NAMALWA (cell line): ENCODE data around the gene TNFRSF21.

Experiments used
- DNase-seq: peaks from one replicate; pipeline ENCODE4 v3.0.0-alpha.2; 2015; ENCODE audit warnings: low spot score

TNFRSF21 gene

DNA sequence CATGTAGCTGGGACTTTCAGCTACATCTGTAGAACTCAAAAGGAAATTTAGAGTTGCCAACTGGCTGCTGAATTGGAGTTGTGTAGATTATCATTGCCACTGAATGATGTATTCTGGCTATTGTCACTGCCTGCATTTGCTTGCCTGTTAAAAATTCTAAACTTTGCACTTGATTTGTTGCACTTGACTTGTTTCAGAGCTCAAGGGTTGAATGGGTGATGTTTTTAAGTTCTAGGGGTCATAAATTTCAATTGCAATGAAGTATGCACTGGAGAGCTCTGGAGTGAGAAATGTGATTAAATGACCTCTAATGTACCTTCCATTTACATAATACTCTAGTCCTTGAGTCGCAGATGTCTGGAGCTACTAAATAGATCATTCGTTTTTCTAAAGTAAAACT is 102.4 kb downstream of the TNFRSF21 start:
- DNase-seq = no peak

DNA sequence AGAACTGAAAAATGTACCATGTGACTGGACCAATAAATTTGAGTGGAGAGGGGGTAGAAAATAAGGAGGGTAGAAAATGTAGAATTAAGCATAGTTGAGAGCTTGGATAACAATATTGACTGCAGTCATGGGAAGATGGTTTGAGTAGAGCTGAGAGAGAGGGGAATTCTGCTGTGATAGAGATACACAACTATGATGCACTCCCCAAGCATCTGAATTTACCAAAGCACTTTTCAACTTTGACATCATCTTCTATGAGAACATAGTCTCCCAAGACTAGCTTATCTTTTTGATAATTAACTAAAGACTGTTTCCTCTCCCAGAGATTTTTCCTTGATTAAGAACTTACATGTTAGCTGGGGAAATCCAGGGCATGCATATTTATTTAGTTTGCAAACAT is 103.1 kb downstream of the TNFRSF21 start:
- no peak for DNase-seq

DNA sequence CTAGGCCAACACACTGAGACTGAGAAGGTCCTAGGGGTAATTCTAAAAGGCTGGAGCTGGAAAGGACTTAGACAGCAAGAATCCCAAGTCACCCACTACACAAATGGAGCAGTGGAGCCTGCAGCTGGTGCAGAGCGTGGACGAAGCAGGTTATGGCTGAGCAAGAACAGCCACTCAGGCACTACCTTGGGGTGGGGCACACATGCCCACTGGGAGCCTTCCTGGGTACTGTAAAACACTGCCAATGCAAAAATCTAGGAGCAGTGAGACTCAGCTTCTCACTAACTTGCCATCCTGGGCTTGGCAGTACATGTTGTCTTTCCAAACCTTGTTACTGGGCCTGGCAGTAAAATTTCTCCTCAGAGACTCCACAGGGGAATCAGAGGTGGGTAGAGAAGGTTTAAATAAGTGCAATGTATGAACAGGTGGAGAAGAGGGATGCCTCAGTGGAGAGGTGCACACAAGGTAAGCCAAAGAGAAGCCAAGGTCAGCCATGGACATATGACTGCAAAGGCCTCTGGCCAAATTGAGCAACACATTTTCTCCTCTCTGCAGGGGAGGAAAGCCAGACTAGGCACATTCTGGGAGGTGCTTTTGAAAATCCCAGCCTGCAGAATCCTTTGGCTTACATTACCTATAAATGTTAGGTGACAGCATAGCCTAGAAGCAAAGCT is 105.6 kb downstream of the TNFRSF21 start:
- DNase-seq = no peak

DNA sequence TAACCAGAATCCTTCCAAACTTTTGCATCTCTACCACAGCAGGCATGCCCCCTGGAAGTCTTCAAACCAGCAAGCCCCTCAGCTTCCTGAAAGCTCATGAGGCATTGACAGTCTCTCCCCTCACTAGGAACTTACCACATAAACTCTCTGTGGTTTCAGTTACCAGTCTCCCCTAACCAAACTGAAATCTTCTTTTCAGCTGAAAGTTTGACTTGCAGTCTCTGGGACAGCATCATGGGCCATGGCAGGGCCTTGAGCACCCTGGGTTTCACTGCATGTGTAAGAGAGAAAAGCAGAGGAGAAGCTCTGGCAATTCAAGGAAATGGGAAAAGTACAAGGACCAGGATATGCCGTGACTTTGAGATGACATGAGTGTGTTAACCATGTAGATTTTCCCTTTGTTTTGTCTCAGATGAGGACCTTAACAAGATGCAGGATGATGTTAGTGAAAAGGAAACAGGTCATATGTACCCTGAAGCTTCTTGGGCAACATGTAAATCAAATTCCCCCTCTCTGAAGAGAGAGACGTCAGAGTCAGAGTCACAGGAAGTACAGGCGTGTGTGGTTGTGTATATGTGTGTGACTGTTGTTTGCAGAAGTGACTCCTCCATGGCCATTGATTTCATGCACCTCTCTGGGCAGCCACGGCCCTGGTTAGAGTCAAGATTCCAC is 106.3 kb downstream of the TNFRSF21 start:
- no peak for DNase-seq

DNA sequence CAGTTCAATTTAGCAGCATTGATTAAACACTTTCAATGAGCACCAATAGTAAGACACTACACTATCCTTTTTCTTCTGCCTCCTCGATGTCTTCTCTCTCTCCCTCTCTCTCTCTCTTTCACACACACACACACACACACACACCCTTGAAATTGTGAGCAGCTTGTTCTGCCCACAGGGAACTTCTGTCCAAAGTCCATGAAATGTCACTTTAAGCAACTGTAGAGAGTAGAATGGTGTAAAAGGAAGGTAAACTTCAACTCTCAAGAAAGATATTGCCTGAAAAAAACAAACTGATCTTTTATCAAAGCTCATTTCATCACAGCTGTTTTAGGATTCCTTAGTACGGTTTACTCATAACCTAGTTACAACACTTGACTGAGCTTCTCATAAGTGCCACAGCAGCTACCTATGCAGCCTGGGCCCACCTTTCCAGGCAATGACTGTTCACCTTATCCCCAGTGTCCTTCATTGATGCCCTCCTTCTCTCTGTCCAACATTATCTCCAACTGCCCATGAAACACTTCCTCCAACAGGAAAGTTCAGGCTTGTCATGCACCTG is 107.0 kb downstream of the TNFRSF21 start:
- DNase-seq = no peak

DNA sequence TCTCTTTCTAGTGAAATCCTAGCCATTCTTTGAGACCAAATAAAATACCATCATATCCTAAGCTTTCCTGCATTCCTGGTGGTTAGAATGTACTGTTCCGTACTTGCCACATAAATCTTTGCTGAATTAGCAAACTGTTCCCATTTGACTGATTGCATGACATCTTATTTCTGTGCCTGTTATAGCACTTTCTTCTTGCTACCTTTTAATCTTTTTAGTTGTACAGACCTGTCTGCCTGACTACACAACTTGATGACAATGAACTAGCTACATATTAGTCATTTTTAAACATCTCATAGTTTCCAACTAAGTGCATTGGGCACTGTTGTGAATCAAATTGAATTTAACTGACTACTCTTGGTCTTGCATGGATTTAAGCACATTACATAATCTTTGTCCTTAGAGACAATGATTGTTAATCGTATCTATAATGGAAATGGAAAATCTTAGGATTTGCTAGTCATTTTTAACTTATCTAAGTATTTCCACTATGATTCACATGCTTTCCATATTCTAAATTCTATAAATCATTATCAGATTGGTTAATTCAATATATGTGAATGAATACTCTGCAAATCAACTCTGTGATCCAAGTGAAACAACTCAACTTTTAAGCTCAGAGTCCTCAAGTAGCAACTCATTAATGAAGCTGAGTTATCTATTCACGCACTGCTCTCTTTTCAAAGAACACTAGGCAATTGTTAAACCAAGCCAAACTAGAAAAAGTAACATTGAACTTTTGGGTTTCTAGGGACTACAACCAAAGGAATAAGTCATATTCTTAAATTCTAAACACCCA is 109.0 kb downstream of the TNFRSF21 start:
- DNase-seq = no peak

DNA sequence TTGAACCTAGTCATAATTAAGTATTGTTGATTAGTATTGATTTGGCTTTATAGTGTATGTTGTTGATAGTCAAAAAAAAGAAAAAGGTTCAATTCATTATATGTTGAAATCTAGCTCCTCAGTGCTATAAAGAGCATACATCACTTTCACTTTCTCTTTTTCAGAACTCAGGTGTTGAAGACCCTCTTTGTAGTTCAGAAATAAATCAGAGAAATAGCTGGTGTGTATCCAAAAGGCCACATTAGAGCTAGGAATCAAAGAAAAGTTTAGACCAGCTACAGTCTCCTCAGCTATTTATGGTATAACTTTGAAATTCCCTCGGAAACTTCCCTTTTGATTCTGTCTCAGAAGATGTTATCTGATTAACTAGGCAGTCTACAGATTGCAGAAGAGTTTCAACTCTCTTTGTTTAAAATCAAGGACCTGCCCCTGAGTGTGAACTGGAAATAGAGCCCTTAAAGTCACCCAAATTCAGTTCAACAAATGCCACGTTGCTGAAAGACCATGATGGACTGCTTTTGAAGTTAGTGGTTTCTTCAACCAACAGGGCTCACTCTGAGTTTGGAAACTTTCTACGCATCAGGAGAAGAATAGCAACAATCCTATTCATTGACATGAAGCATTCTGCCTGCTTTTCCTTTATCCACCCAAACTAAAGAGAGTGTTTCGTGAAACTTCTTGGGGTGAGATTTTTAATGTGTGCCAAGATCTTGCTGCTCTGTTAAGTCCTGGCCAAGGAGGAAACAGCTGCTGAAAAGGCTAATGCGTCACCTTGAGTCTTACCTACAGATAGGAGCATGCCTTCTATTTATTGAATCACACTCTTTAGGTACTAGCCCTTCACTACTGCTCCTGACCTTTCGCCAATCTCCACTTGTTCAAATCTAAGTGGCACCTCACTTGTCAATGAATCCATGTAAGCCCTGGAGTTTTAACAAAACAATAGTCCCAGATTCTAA is 111.7 kb downstream of the TNFRSF21 start:
- DNase-seq = peak; percentile 15

DNA sequence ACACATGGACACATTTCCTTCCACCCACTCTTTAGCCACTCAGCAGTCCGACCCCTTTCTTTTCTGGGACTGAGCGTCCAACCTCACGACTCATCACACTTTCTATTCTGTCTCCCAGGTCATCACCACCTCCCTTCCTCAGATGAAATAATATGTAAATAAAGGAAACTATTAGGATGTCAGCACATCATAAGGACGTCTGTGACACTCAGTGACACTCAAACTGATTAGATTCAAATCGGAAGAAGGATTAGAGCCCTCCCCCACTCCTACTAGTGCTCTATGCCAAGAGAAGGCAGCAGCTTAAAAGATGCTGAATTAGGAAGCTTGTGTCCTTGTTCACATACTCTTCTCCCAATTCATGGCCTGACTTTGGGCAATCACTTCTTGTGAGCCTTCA is 113.6 kb downstream of the TNFRSF21 start:
- DNase-seq = no peak

DNA sequence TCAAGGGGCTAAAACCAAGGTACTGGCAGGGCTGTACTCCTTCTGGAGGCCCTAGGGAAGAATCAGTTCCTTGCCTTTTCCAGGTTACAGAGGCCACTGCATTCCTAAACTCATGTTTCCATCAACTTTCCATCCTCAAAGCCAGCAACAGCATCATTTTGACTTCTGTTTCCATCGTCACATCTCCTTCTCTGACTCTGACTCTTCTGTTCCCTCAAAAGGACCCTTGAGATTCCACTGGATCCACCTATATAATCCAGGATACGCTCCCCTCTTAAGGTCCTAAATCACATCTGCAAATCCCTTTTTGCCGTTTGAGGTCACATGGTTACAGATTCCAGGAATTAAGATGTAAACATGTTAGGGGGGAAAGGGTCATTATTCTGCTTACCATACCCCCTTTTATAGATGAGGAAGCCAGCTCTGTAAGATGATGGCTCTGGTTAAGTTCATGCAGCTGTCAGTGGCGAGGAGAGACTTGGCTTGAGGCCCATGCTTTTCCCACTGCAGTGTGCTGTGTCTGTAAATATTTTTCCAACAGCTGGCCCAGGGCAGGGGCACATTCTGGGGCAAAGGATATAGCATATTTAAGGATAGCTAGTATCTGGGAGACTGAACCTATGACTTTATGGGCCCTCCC is 114.6 kb downstream of the TNFRSF21 start:
- no peak for DNase-seq

DNA sequence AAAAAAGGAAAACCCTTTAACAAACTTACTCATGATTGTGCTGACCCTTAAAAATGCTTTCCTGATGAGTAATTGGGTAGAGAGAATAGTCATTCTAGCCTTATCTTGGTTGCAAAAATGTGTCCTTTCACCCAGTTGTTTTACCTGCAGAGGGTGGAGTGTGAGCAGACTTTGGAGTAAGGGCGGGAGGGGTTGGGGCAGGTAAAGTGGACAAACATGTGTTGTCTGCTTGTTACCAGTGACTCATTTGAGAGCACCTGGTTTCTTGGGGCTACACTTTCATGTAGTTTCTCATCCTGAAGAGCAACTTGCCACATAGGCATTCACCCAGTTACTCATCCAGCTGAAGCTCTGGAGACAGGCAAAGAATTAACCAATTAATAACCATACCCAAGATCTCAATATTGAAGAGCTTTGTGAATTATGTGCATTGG is 121.1 kb downstream of the TNFRSF21 start:
- no peak for DNase-seq

DNA sequence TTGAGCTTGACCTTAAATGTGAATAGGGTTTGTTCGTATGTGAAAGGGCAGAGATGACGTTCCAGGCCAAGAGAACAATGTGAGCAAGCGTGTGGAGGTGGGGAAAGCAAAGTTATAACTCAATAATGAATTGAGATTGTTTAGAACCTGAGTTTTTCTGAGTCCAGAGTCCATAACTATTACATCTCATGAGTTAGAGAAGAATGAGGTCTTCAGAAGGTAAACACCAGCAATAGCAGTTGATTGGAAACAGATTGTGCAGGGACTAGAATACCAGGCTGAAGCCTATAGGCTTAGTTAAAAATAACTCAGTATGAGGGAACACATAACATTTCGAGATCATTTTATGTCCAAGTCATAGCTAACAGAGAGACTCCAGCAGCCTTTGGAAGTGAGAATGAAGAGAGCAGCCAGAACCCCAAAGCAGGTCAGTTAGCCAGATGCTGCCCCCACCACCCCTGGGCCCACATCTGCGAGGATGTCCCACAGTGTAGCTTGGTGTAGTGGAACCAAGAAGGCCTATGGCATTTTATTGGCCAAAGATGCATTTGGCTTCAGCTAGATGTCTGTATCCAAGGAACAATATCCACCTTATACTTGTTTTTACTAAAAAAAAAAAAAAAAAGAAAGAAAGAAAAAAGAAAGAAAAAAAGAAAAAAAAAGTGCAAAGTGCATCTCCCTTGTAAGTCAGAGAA is 121.7 kb downstream of the TNFRSF21 start:
- no peak for DNase-seq

DNA sequence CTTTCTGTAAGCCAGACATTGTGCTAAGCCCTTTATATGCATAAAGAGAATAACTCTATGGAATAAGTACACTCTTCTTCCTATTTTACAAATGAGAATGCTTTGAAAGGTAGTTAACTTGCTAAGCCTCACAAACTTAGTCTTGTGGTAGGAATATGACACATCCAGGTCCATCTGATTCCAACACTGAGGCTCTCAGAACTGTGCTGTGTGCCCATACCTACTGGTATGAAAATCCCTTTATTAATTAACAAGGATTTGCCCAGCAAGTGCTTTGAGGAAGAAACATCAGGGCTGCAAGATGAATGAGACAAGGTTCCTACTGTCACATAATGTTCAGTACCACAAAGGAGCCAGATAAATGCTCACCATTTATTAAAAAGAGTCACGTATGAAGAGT is 122.6 kb downstream of the TNFRSF21 start:
- DNase-seq = no peak

DNA sequence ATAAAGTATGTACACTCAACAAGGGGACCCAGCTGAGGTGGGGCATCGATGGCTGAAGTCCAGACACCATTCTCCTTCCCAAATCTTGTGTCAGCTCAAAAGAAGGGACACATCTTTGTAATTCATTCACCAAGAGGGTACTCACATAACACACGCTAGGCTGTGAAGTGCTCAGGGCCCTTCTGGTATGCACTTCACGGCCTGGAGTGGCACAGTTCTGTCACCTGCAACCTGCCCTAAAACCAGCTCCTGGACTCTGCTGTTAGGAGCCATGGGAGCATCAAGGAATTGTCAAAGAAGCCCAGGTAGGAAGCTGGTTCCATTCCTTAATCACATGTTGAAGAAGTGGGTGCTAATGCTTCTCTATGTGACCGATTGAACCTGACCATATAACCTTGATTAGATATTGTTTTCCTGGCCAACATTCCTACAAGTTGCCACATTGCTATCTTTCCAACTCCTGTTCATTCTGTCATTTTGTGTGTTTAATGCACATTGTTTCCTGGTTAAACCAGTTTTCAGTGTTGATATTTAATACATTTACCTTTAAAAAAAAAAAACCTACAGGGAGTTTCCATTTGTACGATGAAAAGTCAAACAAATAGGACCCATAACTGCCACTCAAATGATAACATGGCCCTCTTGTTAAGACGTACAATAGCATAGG is 127.3 kb downstream of the TNFRSF21 start:
- no peak for DNase-seq

DNA sequence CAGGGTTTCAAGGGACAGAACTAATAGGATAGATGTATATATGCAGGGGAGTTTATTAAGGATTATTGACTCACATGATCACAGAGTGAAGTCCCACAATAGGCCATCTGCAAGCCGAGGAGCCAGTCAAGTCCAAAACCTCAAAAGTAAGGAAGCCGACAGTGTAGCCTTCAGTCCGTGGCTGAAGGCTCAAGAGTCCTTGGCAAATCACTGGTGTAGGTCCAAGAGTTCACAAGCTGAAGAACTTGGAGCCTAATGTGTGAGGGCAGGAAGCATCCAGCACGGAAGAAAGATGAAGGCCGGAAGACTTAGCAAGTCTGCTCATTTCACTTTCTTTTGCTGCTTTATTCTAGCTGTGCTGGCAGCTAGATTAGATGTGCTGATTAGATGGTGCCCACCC is 128.0 kb downstream of the TNFRSF21 start:
- DNase-seq = no peak
